GM12801 (cell line): ENCODE data around the gene EEF2K.

Experiments
- CTCF ChIP-seq: IDR thresholded peaks from one replicate; pipeline ENCODE4 v1.5.1; 2011; ENCODE audit warnings: control low read depth; ENCODE audit not compliant: insufficient read length; ENCODE audit errors: extremely low read depth

The EEF2K gene

DNA sequence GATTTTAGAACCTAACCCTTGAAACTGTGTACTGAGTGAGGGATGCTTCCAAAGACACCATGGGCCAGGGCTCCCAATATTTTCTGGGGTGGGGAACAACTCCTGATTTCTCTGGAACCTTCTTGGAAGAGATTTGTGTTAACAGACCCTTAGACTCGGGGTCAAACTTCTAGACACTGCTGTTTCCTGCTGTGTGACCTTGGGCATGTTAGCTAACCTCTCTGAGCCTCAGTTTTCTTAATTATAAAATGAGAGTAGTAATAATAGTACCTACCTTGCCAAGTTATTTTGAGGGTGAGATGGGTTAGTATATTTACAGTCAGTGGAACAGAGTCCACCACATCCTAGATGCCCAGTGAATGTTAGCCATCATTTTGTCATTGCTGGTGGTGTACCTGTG, 109.9 kb downstream of the EEF2K start:
- TF ChIP-seq CTCF = no peak

- no peak for TF ChIP-seq CTCF
Measured at GRCh38 chr16:22316411-22316811, 110.3 kb downstream of the EEF2K start.

DNA sequence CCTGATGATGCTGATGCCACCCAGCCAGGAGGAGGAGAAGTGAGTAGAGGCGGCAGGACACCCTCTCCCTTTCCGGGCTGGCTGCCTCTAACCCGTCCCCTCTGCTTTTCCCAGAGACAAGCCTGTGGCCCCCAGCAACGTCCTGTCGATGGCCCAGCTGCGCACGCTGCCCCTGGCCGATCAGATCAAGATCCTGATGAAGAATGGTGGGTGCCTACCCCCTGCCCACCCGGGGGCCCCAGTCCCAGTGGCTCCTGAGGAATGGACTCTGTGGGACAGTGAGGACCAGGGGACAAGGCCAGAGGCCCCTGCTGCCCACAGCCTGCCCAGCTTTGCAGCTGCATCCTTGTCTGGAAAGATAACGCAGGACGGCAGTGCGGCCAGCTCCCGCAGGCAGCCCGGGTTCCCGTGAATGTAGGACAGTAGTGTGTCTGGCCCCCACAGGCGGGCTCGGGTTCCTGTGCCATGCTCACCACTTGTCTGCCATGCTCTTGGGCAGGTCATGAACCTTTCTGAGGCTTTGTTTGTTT, 111.0 kb downstream of the EEF2K start:
- no peak for TF ChIP-seq CTCF

DNA sequence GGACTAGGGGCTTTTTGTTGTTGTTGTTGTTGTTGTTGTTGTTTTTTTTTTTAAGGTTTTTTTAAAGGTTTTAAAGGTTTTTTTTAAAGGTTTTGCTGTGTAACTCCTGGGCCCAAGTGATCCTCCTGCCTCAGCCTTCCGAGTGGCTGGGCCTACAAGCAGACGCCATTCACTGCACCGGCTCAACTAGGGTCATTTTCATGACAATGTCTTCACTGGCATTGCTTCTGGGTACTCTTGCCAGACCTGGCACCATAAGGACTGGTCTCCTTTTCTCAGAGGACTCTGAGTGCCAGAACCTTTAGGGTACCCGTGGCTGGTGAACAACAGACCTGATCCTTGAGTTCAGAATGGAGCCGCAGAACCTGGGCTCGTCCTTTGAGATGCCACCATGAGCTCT, 111.5 kb downstream of the EEF2K start:
- TF ChIP-seq CTCF = no peak

DNA sequence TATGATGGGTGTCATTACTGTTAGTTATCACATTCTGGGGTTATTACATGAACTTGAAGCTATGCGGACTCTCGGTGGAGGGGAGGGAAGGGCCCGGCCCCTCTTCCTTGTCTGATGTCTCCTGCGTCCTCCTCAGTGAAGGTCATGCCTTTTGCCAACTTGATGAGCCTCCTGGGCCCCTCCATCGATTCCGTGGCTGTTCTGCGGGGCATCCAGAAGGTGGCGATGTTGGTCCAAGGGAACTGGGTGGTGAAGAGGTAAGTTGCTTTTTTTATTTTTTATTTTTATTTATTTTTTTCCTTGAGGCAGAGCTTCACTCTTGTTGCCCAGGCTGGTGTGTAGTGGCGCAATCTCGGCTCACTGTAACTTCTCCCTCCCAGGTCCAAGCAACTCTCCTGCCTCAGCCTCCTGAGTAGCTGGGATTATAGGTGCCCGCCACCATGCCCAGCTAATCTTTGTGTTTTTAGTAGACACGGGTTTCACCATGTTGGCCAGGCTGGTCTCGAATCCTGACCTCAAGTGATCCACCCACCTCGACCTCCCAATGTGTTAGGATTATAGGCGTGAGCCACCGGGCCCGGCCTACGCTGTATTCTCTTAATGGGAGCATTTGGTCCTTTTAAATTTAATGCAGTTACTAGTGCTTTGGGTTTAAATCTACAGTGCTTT, 112.7 kb downstream of the EEF2K start:
- TF ChIP-seq CTCF = no peak

DNA sequence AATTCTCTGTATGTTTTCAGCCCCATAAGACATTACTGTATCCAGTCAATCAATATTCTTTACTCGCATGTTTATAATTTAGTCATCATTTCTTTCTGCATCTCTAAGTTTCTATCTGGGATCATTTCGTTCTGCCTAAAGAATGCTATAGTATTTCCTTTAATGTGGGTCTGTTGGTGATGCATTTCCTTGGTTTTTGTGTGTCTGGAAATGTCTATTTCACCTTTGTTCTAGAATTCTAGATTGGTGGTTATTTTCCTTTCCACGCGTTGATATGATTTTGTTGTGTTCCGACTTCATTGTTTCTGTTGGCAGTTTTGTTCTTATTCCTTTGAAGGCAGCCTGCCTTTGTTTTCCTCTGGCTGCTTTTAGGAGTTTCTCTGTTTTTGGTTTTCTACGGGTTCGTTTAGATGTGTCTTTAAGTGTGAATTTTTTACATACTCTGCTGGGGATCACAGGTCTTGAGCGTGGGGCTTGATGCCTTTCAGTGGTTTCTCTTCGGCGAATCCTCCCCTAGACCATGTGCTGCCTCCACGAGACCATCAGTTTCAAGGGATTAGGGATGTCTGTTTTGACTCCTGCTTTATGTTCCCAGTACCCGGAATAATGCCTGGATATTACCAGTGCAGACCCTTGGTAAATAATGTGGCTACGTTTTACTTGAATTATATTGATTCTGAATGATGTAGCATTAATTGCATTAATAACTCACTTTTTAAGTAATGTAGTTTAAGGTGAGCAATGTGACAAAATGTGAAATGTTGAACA, 114.7 kb downstream of the EEF2K start:
- no peak for TF ChIP-seq CTCF

DNA sequence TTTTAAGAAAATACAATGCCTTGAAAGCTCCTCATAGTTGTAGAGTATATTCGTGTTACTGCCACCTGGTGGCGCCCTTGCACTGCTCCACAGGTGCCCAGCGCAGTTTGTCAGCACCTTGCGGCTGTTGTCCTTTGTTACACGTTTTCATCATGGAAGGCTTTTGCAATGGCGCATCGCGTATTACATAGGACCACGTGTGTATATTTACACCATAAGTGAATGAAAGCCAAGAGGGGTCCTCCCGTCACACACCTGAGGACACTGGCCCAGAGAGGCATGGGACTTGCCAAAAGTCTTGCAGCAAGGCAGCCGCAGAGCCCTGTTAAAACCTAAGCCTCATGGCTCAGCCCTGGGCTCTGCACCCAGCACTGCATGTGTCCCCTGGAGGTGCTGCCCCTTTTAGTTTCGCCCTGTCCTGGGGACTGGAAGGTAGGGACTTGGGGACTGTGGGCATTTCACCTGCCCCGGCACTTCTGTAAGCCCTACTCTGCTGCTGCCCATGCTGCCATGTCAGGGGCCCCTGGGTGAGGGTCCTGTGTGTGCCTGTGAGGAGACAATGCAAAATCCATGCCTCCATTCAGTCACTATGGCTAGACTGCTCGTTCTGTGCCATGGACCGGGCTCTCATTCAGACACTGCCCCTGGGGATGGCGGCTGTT, 115.4 kb downstream of the EEF2K start:
- peak; percentile 7 for TF ChIP-seq CTCF
